SU-DHL-6 (cell line): ENCODE results near the gene PRLR.
"Not testable (repeated sequence)": the region's sequence is repeated elsewhere in the genome, so short reads cannot be mapped to it uniquely, and the experiment has no call there.

Source experiments
- H2AFZ ChIP-seq: fragments of 200-600 bp; sonication (generic); 2 replicates; pipeline ENCODE4 v1.6.1; 2014; ENCODE audit warnings: low read depth, mild to moderate bottlenecking, moderate library complexity, mixed read lengths, antibody characterized with exemption, low read length; ENCODE audit not compliant: severe bottlenecking
- H3F3A ChIP-seq: fragments of 200-600 bp; shearing (Covaris generic); 2 replicates; pipeline ENCODE4 v1.6.0; 2016; ENCODE audit warnings: antibody characterized with exemption, mild to moderate bottlenecking; ENCODE audit not compliant: insufficient read depth
- H3K27ac ChIP-seq: fragments of 200-600 bp; sonication (generic); 2 replicates; pipeline ENCODE4 v1.5.1; 2016; ENCODE audit warnings: low read depth, mild to moderate bottlenecking, low read length, moderate library complexity, mixed read lengths
- H3K27me3 ChIP-seq: fragments of 200-600 bp; sonication (generic), shearing (Covaris generic); 2 replicates; pipeline ENCODE4 v1.6.0; 2014; ENCODE audit warnings: mild to moderate bottlenecking, low read length
- H3K36me3 ChIP-seq: fragments of 200-600 bp; sonication (generic); 2 replicates; pipeline ENCODE4 v1.6.1; 2014; ENCODE audit warnings: mild to moderate bottlenecking, low read length, mixed read lengths
- H3K4me2 ChIP-seq: fragments of 300-600, 200-600 bp; shearing (Covaris generic), sonication (generic); 2 replicates; pipeline ENCODE4 v1.6.0; 2014; ENCODE audit warnings: low read length, low read depth, mild to moderate bottlenecking; ENCODE audit not compliant: poor library complexity, severe bottlenecking
- H3K4me3 ChIP-seq: fragments of 200-600 bp; sonication (generic); 2 replicates; pipeline ENCODE4 v1.5.1; 2014; ENCODE audit warnings: antibody characterized with exemption, low read length, mild to moderate bottlenecking, mixed read lengths; ENCODE audit not compliant: insufficient read depth, poor library complexity, severe bottlenecking
- H3K79me2 ChIP-seq: fragments of 200-600 bp; sonication (generic); 2 replicates; pipeline ENCODE4 v1.6.1; 2014; ENCODE audit warnings: mild to moderate bottlenecking, low read length, moderate library complexity; ENCODE audit not compliant: insufficient read depth
- H3K9ac ChIP-seq: fragments of 200-600 bp; sonication (generic); 2 replicates; pipeline ENCODE4 v1.7.0; 2014; ENCODE audit warnings: mild to moderate bottlenecking, low read length
- H3K9me2 ChIP-seq: fragments of 200-600 bp; sonication (generic); replicated peaks from 2 replicates; pipeline ENCODE4 v1.6.1; 2014; ENCODE audit warnings: low read length; ENCODE audit not compliant: insufficient read depth
- H3K9me3 ChIP-seq: fragments of 200-600 bp; sonication (generic); 2 replicates; pipeline ENCODE4 v1.6.1; 2014; ENCODE audit warnings: low read length, mixed read lengths; ENCODE audit not compliant: insufficient read depth
- H4K20me1 ChIP-seq: fragments of 200-600 bp; sonication (generic); 2 replicates; pipeline ENCODE4 v1.6.1; 2014; ENCODE audit warnings: low read depth, mild to moderate bottlenecking, antibody characterized with exemption, low read length, moderate library complexity, mixed read lengths
- CTCF ChIP-seq: fragments of 200-600 bp; sonication (generic); IDR thresholded peaks from one replicate; pipeline ENCODE4 v1.5.1; 2017; ENCODE audit warnings: antibody characterized with exemption, mild to moderate bottlenecking, low read length, moderate library complexity; ENCODE audit not compliant: insufficient read depth, poor library complexity, severe bottlenecking
- EZH2phosphoT487 ChIP-seq: fragments of 200-600 bp; sonication (generic), shearing (Covaris generic); conservative IDR thresholded peaks from 2 replicates; pipeline ENCODE4 v1.6.1; 2018; ENCODE audit warnings: mild to moderate bottlenecking, antibody characterized with exemption, low read length, moderate library complexity, mixed read lengths

Gene PRLR

GRCh38 chr5:35117967-35118366, 112.3 kb downstream of the PRLR start:
- Histone ChIP-seq H3K9ac (no peak overlapping the region), H3K9me2 (no peaks in the 10 kb centered on the region), H3K27me3 (no peaks in the 10 kb centered on the region), H3K36me3 (no peaks in the 10 kb centered on the region), H3K79me2 (no peaks in the 10 kb centered on the region), H4K20me1 (no peaks in the 10 kb centered on the region), H3F3A (no peaks in the 10 kb centered on the region), H3K4me3 (no peak overlapping the region), H3K27ac (no peak overlapping the region), H2AFZ (no peak overlapping the region), H3K4me2 (no peak overlapping the region), H3K9me3 (no peaks in the 10 kb centered on the region)
- no peak for TF ChIP-seq CTCF
- TF ChIP-seq EZH2phosphoT487: no peak

- H3K9ac ChIP-seq: no peak overlapping the region
- H3K9me3 ChIP-seq: no peaks in the 10 kb centered on the region
- no peak overlapping the region for H3K4me2 ChIP-seq
- H2AFZ ChIP-seq: no peak overlapping the region
- H3K27ac ChIP-seq: no peak overlapping the region
- H3F3A ChIP-seq: no peaks in the 10 kb centered on the region
- H4K20me1 ChIP-seq: no peaks in the 10 kb centered on the region
- TF ChIP-seq CTCF (no peak), EZH2phosphoT487 (no peak)
- no peaks in the 10 kb centered on the region; the same call in 1 of the 2 replicates for H3K27me3 ChIP-seq
- H3K4me3 ChIP-seq: no peak overlapping the region
- H3K9me2 ChIP-seq: no peaks in the 10 kb centered on the region
- H3K36me3 ChIP-seq: no peaks in the 10 kb centered on the region
- no peaks in the 10 kb centered on the region for H3K79me2 ChIP-seq
These were observed 114.4 kb downstream of the PRLR start for GRCh38 chr5:35115920-35116319.

- TF ChIP-seq EZH2phosphoT487 (no peak), CTCF (no peak)
- Histone ChIP-seq H3K9me2 (no peaks in the 10 kb centered on the region), H3K27me3 (no peaks in the 10 kb centered on the region; the same call in 1 of the 2 replicates), H3K36me3 (no peaks in the 10 kb centered on the region), H3K4me2 (no peak overlapping the region), H4K20me1 (no peaks in the 10 kb centered on the region), H3F3A (no peaks in the 10 kb centered on the region), H3K4me3 (no peak overlapping the region), H3K27ac (no peak overlapping the region), H3K79me2 (no peaks in the 10 kb centered on the region), H3K9me3 (no peaks in the 10 kb centered on the region), H3K9ac (no peak overlapping the region), H2AFZ (no peak overlapping the region)
These were observed 115.6 kb downstream of the PRLR start for GRCh38 chr5:35114698-35115097.

- Histone ChIP-seq H2AFZ (no peak overlapping the region), H3K4me2 (no peak overlapping the region), H3K36me3 (no peaks in the 10 kb centered on the region), H3K79me2 (no peaks in the 10 kb centered on the region), H3K9me2 (no peaks in the 10 kb centered on the region), H3K9me3 (no peaks in the 10 kb centered on the region), H3K27ac (no peak overlapping the region), H4K20me1 (no peaks in the 10 kb centered on the region), H3F3A (no peaks in the 10 kb centered on the region), H3K27me3 (no peaks in the 10 kb centered on the region; the same call in 1 of the 2 replicates), H3K9ac (no peak overlapping the region), H3K4me3 (no peak overlapping the region)
- no peak for TF ChIP-seq EZH2phosphoT487
- no peak for TF ChIP-seq CTCF
These were observed 118.0 kb downstream of the PRLR start for GRCh38 chr5:35112300-35112699.

- H3K4me2 ChIP-seq, H3K79me2 ChIP-seq: not testable (repeated sequence)
These were observed 125.7 kb downstream of the PRLR start for GRCh38 chr5:35104550-35104949.

More at GRCh38 chr5:35104550-35104949, 125.7 kb downstream of the PRLR start:
- H3K4me3 ChIP-seq, H3K9ac ChIP-seq, H3K9me3 ChIP-seq, H3K36me3 ChIP-seq, H3F3A ChIP-seq, H2AFZ ChIP-seq, H3K9me2 ChIP-seq, H3K27me3 ChIP-seq, H3K27ac ChIP-seq, H4K20me1 ChIP-seq: not testable (repeated sequence)
